Uterus (tissue), 4 donors: Measurements from ENCODE around the gene ARSD. TPM values are rescaled to one million over a fixed set of nuclear protein-coding genes. Genes with fewer than 3 reads are reported as not detected.

Experiments used
- DNase-seq, 2 donors: peaks; one replicate each; pipeline ENCODE4 v3.0.0-alpha.2; 2019 to 2020
- H3K27ac ChIP-seq, 2 donors: fragments of 200-600 bp; sonication (generic); 1 replicate in 1 of 2; 2 replicates in 1 of 2; pipeline ENCODE4 v1.5.1; 2016 to 2018
- H3K27me3 ChIP-seq, 2 donors: fragments of 200-600 bp; sonication (generic); one replicate each; pipeline ENCODE4 v1.5.1; 2018 to 2019; ENCODE audit warnings: control low read depth in 1 of 2
- H3K36me3 ChIP-seq, 2 donors: fragments of 200-600 bp; sonication (generic); one replicate each; pipeline ENCODE4 v1.5.1; 2019; ENCODE audit warnings: control low read depth in 1 of 2
- H3K4me1 ChIP-seq, 2 donors: fragments of 200-600 bp; sonication (generic); one replicate each; pipeline ENCODE4 v1.5.1; 2018 to 2019; ENCODE audit warnings: control low read depth in 1 of 2
- H3K4me3 ChIP-seq, 2 donors: fragments of 200-600 bp; sonication (generic); 1 replicate in 1 of 2; 2 replicates in 1 of 2; pipeline ENCODE4 v1.5.1; 2018 to 2019; ENCODE audit warnings: mild to moderate bottlenecking in 1 of 2
- H3K9me3 ChIP-seq, 2 donors: fragments of 200-600 bp; sonication (generic); one replicate each; pipeline ENCODE4 v1.5.1; 2019; ENCODE audit warnings: control low read depth in 1 of 2
- CTCF ChIP-seq, 4 experiments: fragments of 200-600 bp in 2 of 4; fragments of 450-650 bp in 2 of 4; sonication (generic) in 2 of 4; IDR thresholded peaks; one replicate each; pipeline ENCODE4 v1.5.1; 2016 to 2019; ENCODE audit warnings: antibody characterized with exemption in 4 of 4, mild to moderate bottlenecking in 2 of 4, moderate library complexity in 1 of 4
- POLR2A ChIP-seq, 2 donors: fragments of 450-650 bp; IDR thresholded peaks; one replicate each; pipeline ENCODE4 v1.6.1; 2016; ENCODE audit warnings: antibody characterized with exemption in 2 of 2, mild to moderate bottlenecking in 1 of 2, moderate library complexity in 1 of 2
- intact Hi-C: fragments of 100-400 bp; cut with DNase I; formaldehyde crosslinking; loops from one replicate; pipeline ENCODE4 v1.15.1; 2023; ENCODE audit warnings: low total_unique reads
- total RNA-seq, 4 donors: library from RNA; depleted of rRNA in 3 of 4; stranded (reverse); fragments of >200 nt in 3 of 4; gene quantifications; one replicate each; pipeline versions ENCODE4 v1.1.0 to v1.2.4, GENCODE V29; 2014 to 2023
- donor health status: DM: yes; HTN: yes; CAD: no.

ARSD gene
- total RNA-seq, 4 donors from 2014 or later, result 14.3 to 46.8 (median 25.5) TPM

DNA sequence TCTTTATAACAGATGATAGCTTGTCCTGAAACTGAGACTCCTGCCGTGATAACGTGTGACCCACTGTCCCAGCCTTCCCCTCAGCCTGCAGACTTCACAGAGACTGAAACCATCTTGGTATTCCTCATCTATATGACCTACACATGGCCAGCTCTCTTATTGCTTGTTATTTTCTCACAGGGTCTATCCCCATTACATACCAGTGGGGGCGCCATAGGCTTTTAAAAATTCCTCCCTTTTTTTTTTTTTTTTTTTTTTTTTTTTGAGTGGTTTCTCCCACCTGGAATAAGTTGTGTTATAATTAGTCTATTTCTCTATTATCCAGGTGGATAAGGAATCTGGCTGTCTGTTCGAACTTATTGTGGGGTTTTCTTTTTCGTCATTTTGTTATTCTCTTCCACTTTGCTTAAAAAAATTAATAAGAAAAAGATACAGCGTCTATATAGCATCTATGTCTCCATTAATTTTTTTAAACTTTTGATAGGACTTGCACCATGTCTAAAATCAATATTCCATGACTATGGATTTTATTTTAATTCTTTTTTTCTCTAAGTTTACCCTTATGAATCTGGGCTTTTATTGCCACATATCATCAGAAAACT, 53.2 kb downstream of the ARSD start:
- no peak overlapping the region for H3K4me3 ChIP-seq
- H3K27me3 ChIP-seq, result no peaks in the 10 kb centered on the region
- DNase-seq, result no peak
- H3K9me3 ChIP-seq, result no peaks in the 10 kb centered on the region
- no peak for TF ChIP-seq POLR2A (IDR thresholded peaks at IDR 0.05)
- no peak for TF ChIP-seq CTCF (IDR thresholded peaks at IDR 0.05)
- no peak overlapping the region for H3K27ac ChIP-seq
- no peaks in the 10 kb centered on the region for H3K4me1 ChIP-seq
- intact Hi-C loops, result no loop called here
- no peaks in the 10 kb centered on the region for H3K36me3 ChIP-seq

- H3K4me1 ChIP-seq, result no peaks in the 10 kb centered on the region
- DNase-seq, result no peak
- TF ChIP-seq POLR2A (IDR thresholded peaks at IDR 0.05) (no peak), CTCF (IDR thresholded peaks at IDR 0.05) (no peak)
- no peaks in the 10 kb centered on the region for H3K27me3 ChIP-seq
- no peaks in the 10 kb centered on the region for H3K9me3 ChIP-seq
- H3K4me3 ChIP-seq, result no peak overlapping the region
- intact Hi-C loops, result no loop called here
- no peak overlapping the region for H3K27ac ChIP-seq
- no peaks in the 10 kb centered on the region for H3K36me3 ChIP-seq
Measured at GRCh38 chrX:2875136-2875481, 54.0 kb downstream of the ARSD start.

- no peak overlapping the region for H3K27ac ChIP-seq
- intact Hi-C loops, result no loop called here
- no peaks in the 10 kb centered on the region for H3K27me3 ChIP-seq
- no peaks in the 10 kb centered on the region for H3K4me1 ChIP-seq
- no peak for TF ChIP-seq POLR2A (IDR thresholded peaks at IDR 0.05)
- no peak for TF ChIP-seq CTCF (IDR thresholded peaks at IDR 0.05)
- no peak overlapping the region for H3K4me3 ChIP-seq
- no peaks in the 10 kb centered on the region for H3K36me3 ChIP-seq
- DNase-seq, result no peak
- no peaks in the 10 kb centered on the region for H3K9me3 ChIP-seq
Measured at GRCh38 chrX:2874222-2875135, 54.7 kb downstream of the ARSD start.

- H3K9me3 ChIP-seq, result no peaks in the 10 kb centered on the region
- H3K27me3 ChIP-seq, result no peaks in the 10 kb centered on the region
- H3K4me1 ChIP-seq, result no peaks in the 10 kb centered on the region
- no peak for TF ChIP-seq CTCF (IDR thresholded peaks at IDR 0.05)
- TF ChIP-seq POLR2A (IDR thresholded peaks at IDR 0.05), result no peak
- intact Hi-C loops, result no loop called here
- no peak overlapping the region for H3K27ac ChIP-seq
- no peaks in the 10 kb centered on the region for H3K36me3 ChIP-seq
- H3K4me3 ChIP-seq, result no peak overlapping the region
- no peak for DNase-seq
Measured at GRCh38 chrX:2872671-2873277, 56.4 kb downstream of the ARSD start.

- H3K9me3 ChIP-seq, result no peaks in the 10 kb centered on the region
- TF ChIP-seq CTCF (IDR thresholded peaks at IDR 0.05) (no peak), POLR2A (IDR thresholded peaks at IDR 0.05) (no peak)
- H3K4me1 ChIP-seq, result no peaks in the 10 kb centered on the region
- no peak overlapping the region for H3K4me3 ChIP-seq
- no peak for DNase-seq
- no peak overlapping the region for H3K27ac ChIP-seq
- H3K36me3 ChIP-seq, result no peaks in the 10 kb centered on the region
- intact Hi-C loops, result no loop called here
- no peaks in the 10 kb centered on the region for H3K27me3 ChIP-seq
Measured at GRCh38 chrX:2871831-2872230, 57.3 kb downstream of the ARSD start.
